ENCODE results near the gene BPIFA1.

DNA sequence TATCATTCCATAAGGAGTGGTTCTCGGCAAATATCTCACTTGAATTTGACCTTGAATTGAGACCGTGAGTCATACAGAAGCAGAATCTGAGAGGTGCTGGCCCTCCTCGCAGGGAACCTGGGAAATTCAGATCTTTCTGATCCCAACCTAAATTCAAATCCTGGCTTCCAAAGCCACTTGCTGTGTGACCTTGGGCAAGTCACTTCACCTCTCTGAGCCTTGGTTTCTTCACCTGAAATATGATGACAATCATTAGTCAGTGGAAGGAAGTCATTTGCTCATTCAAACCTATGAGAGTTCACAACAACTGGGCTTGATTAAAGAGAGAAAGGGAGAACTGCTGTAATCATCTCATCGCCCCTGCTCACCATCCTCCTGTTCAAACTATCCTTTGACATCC lies 11.4 kb upstream of the BPIFA1 start:
- TF ChIP-seq, protein P1, sequence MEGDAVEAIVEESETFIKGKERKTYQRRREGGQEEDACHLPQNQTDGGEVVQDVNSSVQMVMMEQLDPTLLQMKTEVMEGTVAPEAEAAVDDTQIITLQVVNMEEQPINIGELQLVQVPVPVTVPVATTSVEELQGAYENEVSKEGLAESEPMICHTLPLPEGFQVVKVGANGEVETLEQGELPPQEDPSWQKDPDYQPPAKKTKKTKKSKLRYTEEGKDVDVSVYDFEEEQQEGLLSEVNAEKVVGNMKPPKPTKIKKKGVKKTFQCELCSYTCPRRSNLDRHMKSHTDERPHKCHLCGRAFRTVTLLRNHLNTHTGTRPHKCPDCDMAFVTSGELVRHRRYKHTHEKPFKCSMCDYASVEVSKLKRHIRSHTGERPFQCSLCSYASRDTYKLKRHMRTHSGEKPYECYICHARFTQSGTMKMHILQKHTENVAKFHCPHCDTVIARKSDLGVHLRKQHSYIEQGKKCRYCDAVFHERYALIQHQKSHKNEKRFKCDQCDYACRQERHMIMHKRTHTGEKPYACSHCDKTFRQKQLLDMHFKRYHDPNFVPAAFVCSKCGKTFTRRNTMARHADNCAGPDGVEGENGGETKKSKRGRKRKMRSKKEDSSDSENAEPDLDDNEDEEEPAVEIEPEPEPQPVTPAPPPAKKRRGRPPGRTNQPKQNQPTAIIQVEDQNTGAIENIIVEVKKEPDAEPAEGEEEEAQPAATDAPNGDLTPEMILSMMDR (IDR thresholded peaks at IDR 0.05; ENCODE audit: insufficient read depth, low read length, poor library complexity, severe bottlenecking) = no peak
- TF ChIP-seq EZH2phosphoT487 (conservative IDR thresholded peaks at IDR 0.05; ENCODE audit: low read length) = no peak

Measured in SU-DHL-6 (cell line).